Measurements from ENCODE around the gene LDHA. TPM values are rescaled to one million over a fixed set of nuclear protein-coding genes. Genes with fewer than 3 reads are reported as not detected.

Gene LDHA
- 618 TPM for total RNA-seq (ENCODE audit: insufficient read depth, low replicate concordance)

- peak; percentile 98 for DNase-seq (ENCODE audit: low spot score)
Measured at GRCh38 chr11:18394275-18394927, at the start of gene LDHA. Gene LDHA, plus strand, starts transcription at chr11:18394563. Its CDS starts 2,280 bp downstream, at chr11:18396843.

- no peak for DNase-seq (ENCODE audit: low spot score)
Measured at GRCh38 chr11:18347471-18348125, 46.8 kb upstream of the LDHA start.

- no peak for DNase-seq (ENCODE audit: low spot score)
Measured at GRCh38 chr11:18352581-18352980, 41.8 kb upstream of the LDHA start.

GRCh38 chr11:18358646-18359045, 35.7 kb upstream of the LDHA start:
- DNase-seq (ENCODE audit: low spot score), result no peak

GRCh38 chr11:18361154-18361553, 33.2 kb upstream of the LDHA start:
- no peak for DNase-seq (ENCODE audit: low spot score)

- peak; percentile 12 for DNase-seq (ENCODE audit: low spot score)
Measured at GRCh38 chr11:18364495-18365073, 29.8 kb upstream of the LDHA start.

- DNase-seq (ENCODE audit: low spot score), result no peak
Measured at GRCh38 chr11:18365741-18366140, 28.6 kb upstream of the LDHA start.

GRCh38 chr11:18366286-18366685, 28.1 kb upstream of the LDHA start:
- no peak for DNase-seq (ENCODE audit: low spot score)

GRCh38 chr11:18367431-18367830, 26.9 kb upstream of the LDHA start:
- DNase-seq (ENCODE audit: low spot score), result no peak

- DNase-seq (ENCODE audit: low spot score), result no peak
Measured at GRCh38 chr11:18368221-18368620, 26.1 kb upstream of the LDHA start.

GRCh38 chr11:18369398-18369797, 25.0 kb upstream of the LDHA start:
- DNase-seq (ENCODE audit: low spot score), result no peak

- DNase-seq (ENCODE audit: low spot score), result no peak
Measured at GRCh38 chr11:18371279-18371678, 23.1 kb upstream of the LDHA start.

- DNase-seq (ENCODE audit: low spot score), result no peak
Measured at GRCh38 chr11:18372201-18372600, 22.2 kb upstream of the LDHA start.

- DNase-seq (ENCODE audit: low spot score), result no peak
Measured at GRCh38 chr11:18374956-18375355, 19.4 kb upstream of the LDHA start.

- DNase-seq (ENCODE audit: low spot score), result no peak
Measured at GRCh38 chr11:18375941-18376340, 18.4 kb upstream of the LDHA start.

GRCh38 chr11:18379201-18379600, 15.2 kb upstream of the LDHA start:
- DNase-seq (ENCODE audit: low spot score), result no peak

- DNase-seq (ENCODE audit: low spot score), result peak; percentile 95
Measured at GRCh38 chr11:18383388-18384156, 10.8 kb upstream of the LDHA start.

- DNase-seq (ENCODE audit: low spot score), result peak; percentile 86
Measured at GRCh38 chr11:18384157-18384641, 10.2 kb upstream of the LDHA start.

GRCh38 chr11:18390088-18390487, 4.3 kb upstream of the LDHA start:
- DNase-seq (ENCODE audit: low spot score), result no peak

GRCh38 chr11:18392434-18393321, 1.7 kb upstream of the LDHA start:
- DNase-seq (ENCODE audit: low spot score), result no peak
